Panc1 (cell line): ENCODE measurements around the gene CPEB2. TPM values are rescaled to one million over a fixed set of nuclear protein-coding genes. Genes with fewer than 3 reads are reported as not detected.

Experiments
- ATAC-seq: fragments of 200-7000 bp; cut with Tn5 transposase; 2 replicates; pipeline ENCODE4 v1.9.1; 2020; ENCODE audit warnings: mild to moderate bottlenecking, moderate library complexity
- BruUV-seq: library from RNA; stranded (reverse); fragments of 400-500 nt; replicated peaks from 2 replicates; lab custom pipeline; 2021; lab: Mats Ljungman, UMichigan
- CTCF ChIA-PET: fragments of 300-600 bp; sonication (Branson Sonifier 250); formaldehyde crosslinking; loops from one replicate; lab custom pipeline; 2022; ENCODE audit warnings: antibody characterized with exemption; lab: Charles Lee
- POLR2A ChIA-PET: fragments of 300-600 bp; sonication (Branson Sonifier 250); formaldehyde crosslinking; loops from one replicate; lab custom pipeline; 2022; ENCODE audit warnings: antibody characterized with exemption; lab: Charles Lee
- DNase-seq: peaks from one replicate; pipeline ENCODE4 v3.0.0-alpha.2; 2010; ENCODE audit warnings: low read depth, low spot score
- H3K27ac ChIP-seq: 2 replicates; pipeline ENCODE4 v1.5.1; 2011; ENCODE audit warnings: mild to moderate bottlenecking, low read length, inconsistent platforms
- H3K27me3 ChIP-seq: fragments of 200-500 bp; sonication (Bioruptor generic); 2 replicates; pipeline ENCODE4 v1.6.0; 2014; ENCODE audit warnings: low read length, inconsistent platforms; ENCODE audit not compliant: control insufficient read depth, insufficient read depth
- H3K36me3 ChIP-seq: fragments of 200-500 bp; sonication (Bioruptor generic); 2 replicates; pipeline ENCODE4 v1.5.1; 2014; ENCODE audit warnings: inconsistent platforms, mild to moderate bottlenecking, low read length, moderate library complexity; ENCODE audit not compliant: control insufficient read depth, insufficient read depth
- H3K4me1 ChIP-seq: 2 replicates; pipeline ENCODE4 v1.5.1; 2011; ENCODE audit warnings: inconsistent platforms, mild to moderate bottlenecking, low read length, moderate library complexity; ENCODE audit not compliant: control insufficient read depth, insufficient read depth
- H3K4me3 ChIP-seq, 2 experiments: 2 replicates each; pipeline ENCODE4 v1.5.1; 2011 to 2012; ENCODE audit warnings: low read depth in 2 of 2, low read length in 2 of 2, mild to moderate bottlenecking in 2 of 2, inconsistent platforms in 1 of 2, moderate library complexity in 1 of 2
- H3K9me3 ChIP-seq: fragments of 200-500 bp; sonication (Bioruptor generic); 2 replicates; pipeline ENCODE4 v1.5.1; 2014; ENCODE audit warnings: low read depth, mild to moderate bottlenecking, inconsistent platforms, low read length, moderate library complexity; ENCODE audit not compliant: control insufficient read depth, insufficient read depth
- POLR2AphosphoS5 ChIP-seq: IDR thresholded peaks from 2 replicates; pipeline ENCODE4 v1.6.1; 2012; ENCODE audit warnings: mild to moderate bottlenecking, low read depth, low read length, moderate library complexity
- SIN3A ChIP-seq: IDR thresholded peaks from 2 replicates; pipeline ENCODE4 v1.6.1; 2012; ENCODE audit warnings: low read depth, mild to moderate bottlenecking, low read length, moderate library complexity, borderline replicate concordance; ENCODE audit not compliant: insufficient read depth
- TCF7L2 ChIP-seq: IDR thresholded peaks from 2 replicates; pipeline ENCODE4 v1.6.1; 2011; ENCODE audit warnings: mild to moderate bottlenecking, low read depth, low read length, inconsistent platforms
- in situ Hi-C: cut with HindIII; loops from 2 replicates; pipeline ENCODE4 v1.10.0; 2016; ENCODE audit warnings: low sequenced_read_pairs, low pct_unique_long_range_greater_than_20kb
- intact Hi-C: fragments of 100-400 bp; cut with micrococcal nuclease; formaldehyde crosslinking; loops from one replicate; pipeline ENCODE4 v1.10.0; 2022; ENCODE audit not compliant: unreplicated experiment
- total RNA-seq: library from RNA; stranded (reverse); gene quantifications from one replicate; pipeline ENCODE4 v1.2.1, GENCODE V29; 2021; ENCODE audit not compliant: unreplicated experiment
- TF ChIP-seq, protein P1 (sequence below), 2 experiments: IDR thresholded peaks; 2 replicates each; pipeline ENCODE4 v1.6.1; 2011 to 2012; ENCODE audit warnings: low read depth in 2 of 2, control low read depth in 1 of 2, low read length in 1 of 2, mild to moderate bottlenecking in 1 of 2, moderate library complexity in 1 of 2; ENCODE audit not compliant: insufficient read depth in 1 of 2
- TF ChIP-seq, protein P2 (sequence below): fragments of 450-650 bp; IDR thresholded peaks from 2 replicates; pipeline ENCODE4 v1.5.1; 2017; ENCODE audit warnings: mild to moderate bottlenecking

Gene CPEB2
- total RNA-seq, 1 experiment from 2014 or later = 7.2 TPM

DNA sequence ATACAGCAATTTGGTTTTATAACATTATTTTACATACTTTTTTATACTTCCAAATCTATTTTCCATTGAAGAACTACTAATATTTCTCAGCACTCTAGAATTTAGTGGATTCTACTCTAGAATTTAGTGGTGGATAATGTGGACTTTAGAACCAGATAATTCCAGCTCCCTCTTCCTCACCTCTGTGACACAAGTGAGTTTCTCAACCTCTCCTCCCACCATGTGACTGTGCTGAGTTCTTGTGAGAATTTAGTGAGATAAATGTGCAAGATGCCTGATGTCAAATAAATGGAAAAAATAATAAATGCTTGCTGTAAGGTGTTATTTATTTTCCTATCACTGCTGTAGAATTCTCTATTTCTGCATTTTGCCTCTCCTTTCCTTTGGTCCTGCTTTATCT is 107.3 kb downstream of the CPEB2 start:
- no TSS peak for BruUV-seq
- ChIA-PET POLR2A (no interaction called here), CTCF (no interaction called here)
- no peak overlapping the region for H3K4me3 ChIP-seq
- H3K36me3 ChIP-seq = no peaks in the 10 kb centered on the region
- intact Hi-C loops (no loop called here), in situ Hi-C loops (no loop called here)
- H3K27ac ChIP-seq = no peak overlapping the region
- no peaks in the 10 kb centered on the region for H3K4me1 ChIP-seq
- H3K27me3 ChIP-seq = no peaks in the 10 kb centered on the region
- no peaks in the 10 kb centered on the region for H3K9me3 ChIP-seq
- DNase-seq (no peak), ATAC-seq (no peak)
- TF ChIP-seq, protein P1, sequence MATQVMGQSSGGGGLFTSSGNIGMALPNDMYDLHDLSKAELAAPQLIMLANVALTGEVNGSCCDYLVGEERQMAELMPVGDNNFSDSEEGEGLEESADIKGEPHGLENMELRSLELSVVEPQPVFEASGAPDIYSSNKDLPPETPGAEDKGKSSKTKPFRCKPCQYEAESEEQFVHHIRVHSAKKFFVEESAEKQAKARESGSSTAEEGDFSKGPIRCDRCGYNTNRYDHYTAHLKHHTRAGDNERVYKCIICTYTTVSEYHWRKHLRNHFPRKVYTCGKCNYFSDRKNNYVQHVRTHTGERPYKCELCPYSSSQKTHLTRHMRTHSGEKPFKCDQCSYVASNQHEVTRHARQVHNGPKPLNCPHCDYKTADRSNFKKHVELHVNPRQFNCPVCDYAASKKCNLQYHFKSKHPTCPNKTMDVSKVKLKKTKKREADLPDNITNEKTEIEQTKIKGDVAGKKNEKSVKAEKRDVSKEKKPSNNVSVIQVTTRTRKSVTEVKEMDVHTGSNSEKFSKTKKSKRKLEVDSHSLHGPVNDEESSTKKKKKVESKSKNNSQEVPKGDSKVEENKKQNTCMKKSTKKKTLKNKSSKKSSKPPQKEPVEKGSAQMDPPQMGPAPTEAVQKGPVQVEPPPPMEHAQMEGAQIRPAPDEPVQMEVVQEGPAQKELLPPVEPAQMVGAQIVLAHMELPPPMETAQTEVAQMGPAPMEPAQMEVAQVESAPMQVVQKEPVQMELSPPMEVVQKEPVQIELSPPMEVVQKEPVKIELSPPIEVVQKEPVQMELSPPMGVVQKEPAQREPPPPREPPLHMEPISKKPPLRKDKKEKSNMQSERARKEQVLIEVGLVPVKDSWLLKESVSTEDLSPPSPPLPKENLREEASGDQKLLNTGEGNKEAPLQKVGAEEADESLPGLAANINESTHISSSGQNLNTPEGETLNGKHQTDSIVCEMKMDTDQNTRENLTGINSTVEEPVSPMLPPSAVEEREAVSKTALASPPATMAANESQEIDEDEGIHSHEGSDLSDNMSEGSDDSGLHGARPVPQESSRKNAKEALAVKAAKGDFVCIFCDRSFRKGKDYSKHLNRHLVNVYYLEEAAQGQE (IDR thresholded peaks at IDR 0.05; ENCODE audit: insufficient read depth in 1 of 2, low read depth in 2 of 2, low read length in 1 of 2) = no peak
- TF ChIP-seq, protein P2, sequence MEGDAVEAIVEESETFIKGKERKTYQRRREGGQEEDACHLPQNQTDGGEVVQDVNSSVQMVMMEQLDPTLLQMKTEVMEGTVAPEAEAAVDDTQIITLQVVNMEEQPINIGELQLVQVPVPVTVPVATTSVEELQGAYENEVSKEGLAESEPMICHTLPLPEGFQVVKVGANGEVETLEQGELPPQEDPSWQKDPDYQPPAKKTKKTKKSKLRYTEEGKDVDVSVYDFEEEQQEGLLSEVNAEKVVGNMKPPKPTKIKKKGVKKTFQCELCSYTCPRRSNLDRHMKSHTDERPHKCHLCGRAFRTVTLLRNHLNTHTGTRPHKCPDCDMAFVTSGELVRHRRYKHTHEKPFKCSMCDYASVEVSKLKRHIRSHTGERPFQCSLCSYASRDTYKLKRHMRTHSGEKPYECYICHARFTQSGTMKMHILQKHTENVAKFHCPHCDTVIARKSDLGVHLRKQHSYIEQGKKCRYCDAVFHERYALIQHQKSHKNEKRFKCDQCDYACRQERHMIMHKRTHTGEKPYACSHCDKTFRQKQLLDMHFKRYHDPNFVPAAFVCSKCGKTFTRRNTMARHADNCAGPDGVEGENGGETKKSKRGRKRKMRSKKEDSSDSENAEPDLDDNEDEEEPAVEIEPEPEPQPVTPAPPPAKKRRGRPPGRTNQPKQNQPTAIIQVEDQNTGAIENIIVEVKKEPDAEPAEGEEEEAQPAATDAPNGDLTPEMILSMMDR = no peak
- TF ChIP-seq TCF7L2 (no peak), POLR2AphosphoS5 (no peak), SIN3A (no peak)

GRCh38 chr4:15110120-15110571 is 107.9 kb downstream of the CPEB2 start:
- intact Hi-C loops = no loop called here
- in situ Hi-C loops = no loop called here
- Histone ChIP-seq H3K27ac (no peak overlapping the region), H3K4me3 (no peak overlapping the region), H3K9me3 (no peaks in the 10 kb centered on the region), H3K4me1 (no peaks in the 10 kb centered on the region), H3K36me3 (no peaks in the 10 kb centered on the region), H3K27me3 (no peaks in the 10 kb centered on the region)
- no peak for DNase-seq
- ChIA-PET POLR2A (no interaction called here), CTCF (no interaction called here)
- no TSS peak for BruUV-seq
- ATAC-seq = no peak
- TF ChIP-seq, protein P2 = no peak
- TF ChIP-seq SIN3A = no peak
- TF ChIP-seq TCF7L2 = no peak
- no peak for TF ChIP-seq POLR2AphosphoS5
- TF ChIP-seq, protein P1 (IDR thresholded peaks at IDR 0.05; ENCODE audit: insufficient read depth in 1 of 2, low read depth in 2 of 2, low read length in 1 of 2) = no peak
